GM19372 (cell line): Measurements from ENCODE around the gene ACSF3.
"Not testable (repeated sequence)": the region's sequence is repeated elsewhere in the genome, so short reads cannot be mapped to it uniquely, and the experiment has no call there.

ENCODE experiments used
- ATAC-seq: cut with Tn5 transposase; IDR thresholded peaks from one replicate; pipeline ENCODE4 v1.9.1; 2021; ENCODE audit warnings: mild to moderate bottlenecking, low read depth, moderate library complexity; ENCODE audit not compliant: unreplicated experiment

The ACSF3 gene

GRCh38 chr16:89092013-89092412 lies 1.6 kb upstream of the ACSF3 start:
- no peak for ATAC-seq

DNA sequence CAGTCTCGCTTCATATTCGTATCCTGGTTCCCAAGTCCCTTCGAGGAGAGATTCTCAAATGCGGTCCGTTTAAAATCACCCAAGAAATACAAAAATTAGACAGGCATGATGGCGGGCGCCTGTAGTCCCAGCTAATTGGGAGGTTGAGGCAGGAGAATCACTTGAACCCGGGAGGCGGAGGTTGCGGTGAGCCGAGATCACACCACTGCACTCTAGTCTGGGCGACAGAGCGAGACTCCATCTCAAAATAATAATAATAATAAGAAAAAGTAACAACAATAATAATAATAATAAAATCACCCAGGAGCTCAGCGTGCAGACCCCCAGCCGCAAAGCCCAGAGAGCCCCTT lies 425 bp upstream of the ACSF3 start:
- not testable (repeated sequence) for ATAC-seq

- ATAC-seq = no peak
These were observed 714 bp downstream of the ACSF3 start for GRCh38 chr16:89094252-89094879.

- ATAC-seq = no peak
These were observed 1.2 kb downstream of the ACSF3 start for GRCh38 chr16:89094880-89095258.

- no peak for ATAC-seq
These were observed 1.9 kb downstream of the ACSF3 start for GRCh38 chr16:89095491-89095951.

GRCh38 chr16:89096042-89096717 lies 2.5 kb downstream of the ACSF3 start:
- no peak for ATAC-seq

DNA sequence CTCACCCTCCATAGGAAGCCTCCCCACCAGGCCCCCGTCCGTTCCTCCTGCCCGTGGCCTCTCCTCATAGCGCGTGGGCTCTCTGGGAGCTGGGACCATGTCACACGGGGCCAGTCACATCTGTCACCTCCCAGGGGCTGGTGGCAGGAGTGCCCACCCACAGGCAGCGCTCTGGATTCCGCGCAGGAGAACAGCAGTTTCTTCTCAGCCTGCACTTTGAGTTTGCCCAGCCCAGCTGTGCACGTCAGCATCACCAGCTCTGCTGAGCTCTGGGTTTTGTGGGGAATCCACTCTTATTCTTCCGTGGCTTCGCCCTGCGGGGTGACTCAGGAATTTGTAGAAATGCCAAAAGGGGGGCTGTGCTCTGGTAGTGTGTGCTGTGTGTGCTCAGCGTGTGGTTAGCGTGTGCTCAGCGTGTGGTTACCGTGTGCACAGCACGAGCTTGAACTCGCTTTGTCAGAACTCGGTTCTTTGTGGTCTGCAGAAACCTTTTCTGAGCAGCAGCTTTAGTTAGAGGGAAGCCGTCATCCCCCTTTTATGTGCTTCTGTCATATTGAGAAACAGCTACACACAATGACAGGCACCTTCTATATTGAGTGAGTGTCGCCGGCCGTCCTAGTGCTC lies 3.2 kb downstream of the ACSF3 start:
- no peak for ATAC-seq

DNA sequence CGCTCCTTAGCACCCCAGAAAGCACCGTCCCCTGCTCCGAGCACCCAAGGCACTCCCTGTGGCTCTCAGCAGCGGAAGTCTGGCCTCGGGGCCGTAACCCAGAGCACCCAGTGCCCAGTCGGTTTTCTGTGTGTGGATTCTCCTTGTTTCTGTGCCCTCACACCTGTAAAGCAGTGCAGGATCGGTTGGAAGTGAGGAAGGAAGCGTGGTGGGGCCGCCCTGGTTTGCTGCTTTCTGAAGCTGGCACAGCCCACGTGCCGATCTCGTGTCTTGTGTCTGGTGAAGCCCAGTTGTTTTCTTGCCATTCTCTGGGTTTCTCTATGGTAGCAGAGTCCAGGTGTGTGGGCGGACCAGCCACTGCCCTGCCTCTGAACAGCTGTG lies 3.7 kb downstream of the ACSF3 start:
- no peak for ATAC-seq

GRCh38 chr16:89098767-89099430 lies 5.2 kb downstream of the ACSF3 start:
- ATAC-seq = no peak

DNA sequence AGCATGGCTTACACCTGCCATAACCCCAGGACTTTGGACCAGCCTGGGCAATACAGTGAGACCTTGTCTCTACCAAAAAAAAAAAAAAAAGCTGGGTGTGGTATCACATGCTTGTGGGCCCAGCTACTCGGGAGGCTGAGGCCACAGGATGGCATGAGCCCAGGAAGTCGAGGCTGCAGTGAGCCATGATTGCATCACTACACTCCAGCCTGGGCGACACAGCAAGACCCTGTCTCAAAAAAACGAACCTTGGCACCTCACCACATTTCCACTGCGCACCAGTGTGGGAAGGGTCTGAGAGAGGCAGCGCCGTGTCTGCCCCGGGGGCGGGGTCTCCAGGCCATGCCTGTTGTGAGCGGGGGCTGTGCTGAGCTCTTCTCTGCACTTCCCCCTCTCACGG lies 6.3 kb downstream of the ACSF3 start:
- no peak for ATAC-seq

- no peak for ATAC-seq
These were observed 7.1 kb downstream of the ACSF3 start for GRCh38 chr16:89100601-89101302.

DNA sequence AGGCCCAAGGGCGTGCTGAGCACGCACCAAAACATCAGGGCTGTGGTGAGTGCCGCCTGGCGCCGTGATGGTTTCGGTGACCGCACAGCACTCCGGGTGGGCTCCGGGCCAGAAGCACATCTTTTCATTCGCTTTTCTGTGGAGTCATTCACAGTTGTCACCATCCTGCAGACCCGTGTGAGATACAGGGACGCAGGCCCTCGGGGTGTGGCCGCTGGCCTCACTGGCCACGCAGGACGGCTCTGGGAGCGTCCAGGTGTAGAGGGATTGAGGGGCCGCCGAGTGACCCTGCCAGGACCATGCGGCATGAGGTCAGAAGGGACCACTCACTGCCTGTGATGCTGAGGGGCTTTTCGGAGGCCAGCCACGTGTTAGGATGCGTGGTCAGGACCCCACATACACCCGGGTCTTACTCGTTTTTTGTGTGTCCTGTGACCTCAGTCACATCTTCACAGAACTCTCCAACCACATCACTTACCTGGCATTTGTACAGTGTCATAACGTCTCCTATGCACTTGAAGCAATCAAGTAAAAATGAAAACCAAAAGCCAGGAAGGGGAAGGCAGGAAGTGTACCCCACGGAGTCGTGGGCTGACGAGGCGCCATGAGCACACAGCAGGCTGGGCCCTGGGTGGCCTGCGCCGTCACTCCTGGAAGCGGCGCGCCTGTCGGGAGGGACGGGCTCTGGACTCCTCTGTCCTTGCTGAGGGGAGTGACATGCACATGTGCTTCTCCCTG lies 7.8 kb downstream of the ACSF3 start:
- no peak for ATAC-seq

GRCh38 chr16:89102041-89102471 lies 8.4 kb downstream of the ACSF3 start:
- no peak for ATAC-seq

- no peak for ATAC-seq
These were observed 8.9 kb downstream of the ACSF3 start for GRCh38 chr16:89102481-89103073.

DNA sequence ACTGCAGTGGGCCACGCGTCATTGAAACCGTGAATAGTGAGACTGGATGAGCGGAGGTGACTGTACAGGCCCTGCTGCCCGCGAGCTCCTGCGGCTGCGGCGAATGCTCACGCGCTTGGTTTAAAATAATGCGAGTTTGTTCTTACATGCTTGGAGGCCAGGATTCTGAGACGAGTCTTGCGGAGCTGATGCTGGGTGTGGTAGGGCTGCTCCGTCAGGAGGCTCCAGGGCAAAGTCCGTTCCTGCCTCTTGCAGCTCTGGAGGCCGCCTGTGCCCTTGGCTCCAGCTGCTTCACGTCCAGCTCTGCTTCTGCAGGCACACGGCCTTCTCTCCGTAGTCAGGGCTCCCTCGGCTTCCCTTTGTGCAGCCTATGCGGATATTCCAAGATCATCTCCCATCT lies 9.5 kb downstream of the ACSF3 start:
- ATAC-seq = no peak

DNA sequence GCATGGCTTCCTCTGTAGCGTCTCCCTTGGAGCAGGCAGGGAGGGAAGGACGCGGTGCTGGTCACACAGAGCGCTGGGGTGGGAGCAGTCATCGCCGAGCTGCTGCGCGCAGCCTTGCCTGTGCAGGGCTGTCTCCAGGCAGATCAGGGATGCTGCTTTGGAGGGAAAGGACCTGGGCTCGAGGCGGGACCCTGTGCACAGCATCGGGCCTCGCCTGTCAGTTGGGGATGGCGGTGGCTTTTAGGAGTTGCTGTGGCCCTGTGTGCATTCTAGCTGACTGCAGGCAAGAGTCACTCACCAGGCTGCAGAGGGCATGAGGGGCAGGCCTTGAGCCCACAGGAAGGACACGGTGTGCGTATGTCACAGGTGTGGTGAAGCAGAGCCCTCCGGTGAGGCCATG lies 10.1 kb downstream of the ACSF3 start:
- ATAC-seq = no peak

GRCh38 chr16:89104303-89104702 lies 10.7 kb downstream of the ACSF3 start:
- ATAC-seq = no peak

GRCh38 chr16:89104930-89105571 lies 11.4 kb downstream of the ACSF3 start:
- no peak for ATAC-seq

GRCh38 chr16:89105599-89106151 lies 12.0 kb downstream of the ACSF3 start:
- no peak for ATAC-seq
